GM13976 (cell line): ENCODE results near the gene PDE9A.

Experiments used
- DNase-seq: peaks from one replicate; pipeline ENCODE4 v3.0.0; 2012; ENCODE audit warnings: low spot score
- CTCF ChIP-seq: IDR thresholded peaks from 2 replicates; pipeline ENCODE4 v1.5.1; 2012; ENCODE audit warnings: borderline replicate concordance, mild to moderate bottlenecking; ENCODE audit not compliant: insufficient read depth; ENCODE audit errors: extremely low read depth, missing control alignments, control extremely low read depth
- in situ Hi-C: fragments of 300-500 bp; cut with MboI; formaldehyde crosslinking; loops from one replicate; pipeline ENCODE4 v1.12.0; 2022; ENCODE audit warnings: low sequenced_read_pairs, mixed read lengths, inconsistent platforms; ENCODE audit not compliant: unreplicated experiment

The PDE9A gene

GRCh38 chr21:42703136-42703908, 49.9 kb downstream of the PDE9A start:
- DNase-seq: no peak
- in situ Hi-C loops: no loop called here
- TF ChIP-seq CTCF: no peak

DNA sequence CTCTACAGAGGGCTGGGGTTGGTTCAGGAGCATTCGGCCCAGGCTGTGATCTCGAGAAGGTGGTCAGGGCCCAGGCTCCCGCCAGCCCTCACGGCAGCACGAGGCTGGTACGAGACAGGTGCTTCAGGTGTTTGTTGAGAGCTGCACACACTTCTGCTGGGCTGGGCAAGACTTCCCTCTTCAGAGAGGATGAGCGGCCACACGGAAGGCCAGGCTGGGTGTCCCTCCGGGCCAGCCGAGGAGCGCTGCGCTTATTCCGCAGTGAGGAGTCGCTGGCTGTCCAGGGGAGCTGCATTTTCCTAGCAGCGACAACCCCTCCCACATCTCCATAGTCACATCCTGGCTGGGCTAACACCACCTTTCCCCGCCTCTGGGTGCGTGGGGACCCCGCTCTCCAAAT, 50.5 kb downstream of the PDE9A start:
- in situ Hi-C loops: no loop called here
- DNase-seq: no peak
- no peak for TF ChIP-seq CTCF

- no peak for TF ChIP-seq CTCF
- in situ Hi-C loops: no loop called here
- peak; percentile 25 for DNase-seq
Observed at GRCh38 chr21:42704861-42705260, 51.4 kb downstream of the PDE9A start.

DNA sequence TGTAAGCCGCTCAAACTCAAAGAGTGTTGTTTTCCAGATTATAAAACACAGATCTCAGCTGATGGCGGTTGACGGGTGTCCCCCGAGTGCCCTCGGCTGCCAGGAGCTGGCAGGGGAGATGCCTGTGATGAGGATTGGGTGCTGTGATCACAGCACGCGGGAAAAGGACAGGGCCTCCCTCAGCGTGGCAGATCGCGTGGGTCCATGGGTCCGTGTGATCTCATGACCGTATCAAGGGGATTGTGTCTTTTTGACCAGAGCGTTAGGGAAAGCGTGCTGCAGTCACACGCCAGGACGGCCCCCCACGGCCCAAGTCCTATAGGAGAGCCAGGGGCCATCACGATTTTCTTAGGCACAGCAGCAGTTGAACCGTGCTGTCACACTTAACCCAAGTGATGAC, 51.9 kb downstream of the PDE9A start:
- DNase-seq: peak; percentile 16
- in situ Hi-C loops: no loop called here
- no peak for TF ChIP-seq CTCF

GRCh38 chr21:42705746-42706374, 52.4 kb downstream of the PDE9A start:
- peak; percentile 19 for DNase-seq
- in situ Hi-C loops: no loop called here
- TF ChIP-seq CTCF: no peak

GRCh38 chr21:42706765-42707164, 53.3 kb downstream of the PDE9A start:
- in situ Hi-C loops: no loop called here
- no peak for TF ChIP-seq CTCF

More at GRCh38 chr21:42706765-42707164, 53.3 kb downstream of the PDE9A start:
- no peak for DNase-seq
